HepG2 (cell line): ENCODE data around the gene RIMS3. TPM values are rescaled to one million over a fixed set of nuclear protein-coding genes. Genes with fewer than 3 reads are reported as not detected.

ENCODE experiments used
- ARID2 ChIP-seq: sonication (generic); formaldehyde crosslinking; IDR thresholded peaks from 2 replicates; pipeline ENCODE4 v1.8.1; 2022; ENCODE audit warnings: mild to moderate bottlenecking, missing genetic modification reagents, borderline replicate concordance
- BATF2 ChIP-seq: sonication (generic); formaldehyde crosslinking; IDR thresholded peaks from 2 replicates; pipeline ENCODE4 v1.8.0; 2022; ENCODE audit warnings: mild to moderate bottlenecking, missing genetic modification reagents, moderate library complexity
- FUBP1 ChIP-seq: sonication (generic); formaldehyde crosslinking; IDR thresholded peaks from 2 replicates; pipeline ENCODE4 v1.5.1; 2020; ENCODE audit warnings: missing genetic modification reagents, mild to moderate bottlenecking, borderline replicate concordance
- GFI1 ChIP-seq: sonication (generic); formaldehyde crosslinking; IDR thresholded peaks from 2 replicates; pipeline ENCODE4 v1.5.0; 2020; ENCODE audit warnings: missing genetic modification reagents, mild to moderate bottlenecking, borderline replicate concordance
- GLMP ChIP-seq: sonication (generic); formaldehyde crosslinking; IDR thresholded peaks from 2 replicates; pipeline ENCODE4 v1.9.0; 2021; ENCODE audit warnings: missing genetic modification reagents, mild to moderate bottlenecking, borderline replicate concordance
- HNRNPK ChIP-seq: fragments of 200-400 bp; formaldehyde crosslinking; IDR thresholded peaks from 2 replicates; pipeline ENCODE4 v1.6.1; 2018; ENCODE audit warnings: low read length, low read depth, moderate library complexity, mild to moderate bottlenecking; ENCODE audit not compliant: poor library complexity, severe bottlenecking
- KMT2A ChIP-seq: sonication (generic); formaldehyde crosslinking; IDR thresholded peaks from 2 replicates; pipeline ENCODE4 v1.4.0; 2020; ENCODE audit warnings: missing genetic modification reagents
- TBX2 ChIP-seq: sonication (generic); formaldehyde crosslinking; IDR thresholded peaks from 2 replicates; pipeline ENCODE4 v1.5.0; 2020; ENCODE audit warnings: missing genetic modification reagents, mild to moderate bottlenecking, borderline replicate concordance
- TFDP2 ChIP-seq: sonication (generic); formaldehyde crosslinking; IDR thresholded peaks from 2 replicates; pipeline ENCODE4 v1.4.0; 2020; ENCODE audit warnings: missing genetic modification reagents
- ZC3H4 ChIP-seq: sonication (generic); formaldehyde crosslinking; IDR thresholded peaks from 2 replicates; pipeline ENCODE4 v1.4.0; 2020; ENCODE audit warnings: missing genetic modification reagents, borderline replicate concordance
- ZFX ChIP-seq: sonication (generic); formaldehyde crosslinking; IDR thresholded peaks from 2 replicates; pipeline ENCODE4 v1.4.0; 2020; ENCODE audit warnings: mild to moderate bottlenecking, low read depth, missing genetic modification reagents, moderate library complexity
- ZKSCAN5 ChIP-seq: sonication (generic); formaldehyde crosslinking; IDR thresholded peaks from 2 replicates; pipeline ENCODE4 v1.5.1; 2020; ENCODE audit warnings: mild to moderate bottlenecking, missing genetic modification reagents
- ZNF281 ChIP-seq: sonication (generic); formaldehyde crosslinking; IDR thresholded peaks from 2 replicates; pipeline ENCODE4 v1.4.0; 2020; ENCODE audit warnings: missing genetic modification reagents, borderline replicate concordance
- ZNF496 ChIP-seq: sonication (generic); formaldehyde crosslinking; IDR thresholded peaks from 2 replicates; pipeline ENCODE4 v1.8.1; 2023; ENCODE audit warnings: mild to moderate bottlenecking, moderate library complexity, missing genetic modification reagents; ENCODE audit not compliant: insufficient replicate concordance
- ZNF589 ChIP-seq: sonication (generic); formaldehyde crosslinking; conservative IDR thresholded peaks from 2 replicates; pipeline ENCODE4 v1.8.0; 2022; ENCODE audit warnings: mild to moderate bottlenecking, moderate library complexity, missing genetic modification reagents
- ZNF598 ChIP-seq: sonication (generic); formaldehyde crosslinking; IDR thresholded peaks from 2 replicates; pipeline ENCODE4 v1.5.1; 2020; ENCODE audit warnings: mild to moderate bottlenecking, missing genetic modification reagents, borderline replicate concordance
- ZNF792 ChIP-seq: IDR thresholded peaks from 2 replicates; pipeline ENCODE4 v1.6.1; 2016
- polyA plus RNA-seq, 8 experiments: library from polyadenylated mRNA; depleted of rRNA in 3 of 8; stranded (reverse) in 7 of 8; unstranded in 1 of 8; fragments of >200 nt; fragmentation: Illumina TruSeq in 4 of 8; extraction: Trizol in 4 of 8; gene quantifications; 2 replicates each; pipeline versions ENCODE4 v1.2.1 to v1.2.3, GENCODE V29; 2011 to 2016; ENCODE audit warnings: low read depth in 4 of 8, missing spikeins in 1 of 8, mixed read lengths in 1 of 8; ENCODE audit not compliant: insufficient read depth in 1 of 8
- total RNA-seq, 5 experiments: library from RNA; depleted of rRNA; stranded (reverse); fragments of >200 nt; fragmentation: Illumina TruSeq; extraction: Trizol; gene quantifications; 2 replicates each; pipeline ENCODE4 v1.2.3, GENCODE V29; 2016; ENCODE audit warnings: low read depth in 1 of 5

RIMS3 gene
- total and polyA plus RNA-seq, 2 of the 13 experiments (the other 11 are each of a cell fraction or from before 2014, with no cell fraction given): 2.1 to 5.4 TPM

GRCh38 chr1:40665335-40666171, at the start of gene RIMS3 (continued):
- peak; percentile 35; the same call in 1 of the 2 replicates for TF ChIP-seq TFDP2 (CRISPR knock-in tag)
- peak; percentile 21; the same call in 1 of the 2 replicates for TF ChIP-seq TBX2 (CRISPR knock-in tag)
- TF ChIP-seq GLMP (CRISPR knock-in tag): no peak
- TF ChIP-seq ZNF496 (CRISPR knock-in tag): no peak
- TF ChIP-seq GFI1 (CRISPR knock-in tag): no peak
- TF ChIP-seq ZNF598: no peak
- no peak for TF ChIP-seq ZC3H4 (CRISPR knock-in tag)
- TF ChIP-seq BATF2 (CRISPR knock-in tag): no peak
- 0 out of 2 replicates have a peak, but pooled peaks have one; percentile 25 for TF ChIP-seq ARID2 (CRISPR knock-in tag)
- no peak for TF ChIP-seq ZNF589
- peak; percentile 62 for TF ChIP-seq ZFX (CRISPR knock-in tag)
- no peak for TF ChIP-seq ZKSCAN5 (CRISPR knock-in tag)
- TF ChIP-seq ZNF281 (CRISPR knock-in tag): no peak
- peak; percentile 16 for TF ChIP-seq HNRNPK
- TF ChIP-seq FUBP1: no peak
- TF ChIP-seq ZNF792 (CRISPR knock-in tag): peak; percentile 9; the same call in 1 of the 2 replicates
- TF ChIP-seq KMT2A (CRISPR knock-in tag): no peak
